Fibroblast of lung (primary cell): Measurements from ENCODE around the gene MSH6.

Experiments
- EZH2 ChIP-seq: IDR thresholded peaks from 2 replicates; pipeline ENCODE4 v1.5.1; 2012; ENCODE audit warnings: low read length, control low read depth, mild to moderate bottlenecking; ENCODE audit errors: missing control alignments
- TF ChIP-seq, protein P1 (sequence below), 2 donors: IDR thresholded peaks in 1 of 2; conservative IDR thresholded peaks in 1 of 2; 1 replicate in 1 of 2; 2 replicates in 1 of 2; pipeline ENCODE4 v1.5.1; 2011 to 2012; ENCODE audit warnings: low read length in 2 of 2, control low read depth in 1 of 2, inconsistent platforms in 1 of 2, low read depth in 1 of 2, mild to moderate bottlenecking in 1 of 2

DNA sequence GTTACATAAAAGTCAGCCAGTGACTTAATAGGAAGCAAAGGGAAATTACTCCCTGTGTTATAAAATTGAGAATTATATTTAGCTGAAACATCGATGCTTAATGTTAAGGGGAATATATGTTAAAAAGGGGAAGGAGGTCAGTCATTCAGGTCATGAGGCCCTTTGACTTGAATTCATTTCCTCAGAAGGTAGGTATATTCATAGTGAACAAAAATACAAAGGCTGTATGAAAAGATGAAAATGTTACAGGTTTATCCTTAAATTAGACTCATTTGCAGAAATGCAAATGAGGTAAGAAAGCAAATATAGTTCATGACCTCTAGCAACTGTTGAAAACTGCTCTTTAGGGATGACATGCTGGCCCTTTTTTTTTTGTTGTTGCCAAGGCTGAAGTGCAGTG, 20.8 kb downstream of the MSH6 start:
- no peak for TF ChIP-seq EZH2
- TF ChIP-seq, protein P1, sequence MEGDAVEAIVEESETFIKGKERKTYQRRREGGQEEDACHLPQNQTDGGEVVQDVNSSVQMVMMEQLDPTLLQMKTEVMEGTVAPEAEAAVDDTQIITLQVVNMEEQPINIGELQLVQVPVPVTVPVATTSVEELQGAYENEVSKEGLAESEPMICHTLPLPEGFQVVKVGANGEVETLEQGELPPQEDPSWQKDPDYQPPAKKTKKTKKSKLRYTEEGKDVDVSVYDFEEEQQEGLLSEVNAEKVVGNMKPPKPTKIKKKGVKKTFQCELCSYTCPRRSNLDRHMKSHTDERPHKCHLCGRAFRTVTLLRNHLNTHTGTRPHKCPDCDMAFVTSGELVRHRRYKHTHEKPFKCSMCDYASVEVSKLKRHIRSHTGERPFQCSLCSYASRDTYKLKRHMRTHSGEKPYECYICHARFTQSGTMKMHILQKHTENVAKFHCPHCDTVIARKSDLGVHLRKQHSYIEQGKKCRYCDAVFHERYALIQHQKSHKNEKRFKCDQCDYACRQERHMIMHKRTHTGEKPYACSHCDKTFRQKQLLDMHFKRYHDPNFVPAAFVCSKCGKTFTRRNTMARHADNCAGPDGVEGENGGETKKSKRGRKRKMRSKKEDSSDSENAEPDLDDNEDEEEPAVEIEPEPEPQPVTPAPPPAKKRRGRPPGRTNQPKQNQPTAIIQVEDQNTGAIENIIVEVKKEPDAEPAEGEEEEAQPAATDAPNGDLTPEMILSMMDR (conservative IDR thresholded peaks at IDR 0.05 in 1 of 2, IDR thresholded peaks at IDR 0.05 in 1 of 2; ENCODE audit: low read depth in 1 of 2, low read length in 2 of 2) = no peak
